Measurements from ENCODE around the gene LGALS7. TPM values are rescaled to one million over a fixed set of nuclear protein-coding genes. Genes with fewer than 3 reads are reported as not detected.

The LGALS7 gene
- total and polyA plus RNA-seq, 2 experiments from 2014 or later, result not detected

- in situ Hi-C loops (cut with MboI), result no loop called here
- no peaks in the 10 kb centered on the region for H3K9me3 ChIP-seq (ENCODE audit: low read depth)
Observed at GRCh38 chr19:38744298-38744681, 29.0 kb downstream of the LGALS7 start, which contains the start of gene CAPN12. Gene CAPN12 (minus strand): TSS chr19:38744474. CDS start chr19:38744165, 309 bp downstream.

GRCh38 chr19:38743394-38744297 is 29.7 kb downstream of the LGALS7 start:
- Histone ChIP-seq H2AFZ (no peak overlapping the region), H3F3A (ENCODE audit: insufficient read depth) (no peaks in the 10 kb centered on the region), H3K27me3 (replicated peaks; ENCODE audit: insufficient read depth) (no peaks in the 10 kb centered on the region), H3K9me3 (ENCODE audit: low read depth) (no peaks in the 10 kb centered on the region), H3K79me2 (ENCODE audit: insufficient read depth) (no peaks in the 10 kb centered on the region), H3K36me3 (ENCODE audit: low read depth) (no peaks in the 10 kb centered on the region), H3K9me2 (ENCODE audit: insufficient read depth) (no peaks in the 10 kb centered on the region), H3K4me2 (ENCODE audit: unreplicated experiment) (no peak overlapping the region), H3K27ac (no peak overlapping the region), H3K4me3 (no peak overlapping the region), H4K20me1 (ENCODE audit: insufficient read depth) (no peaks in the 10 kb centered on the region), H3K9ac (no peak overlapping the region), H3K4me1 (ENCODE audit: insufficient read depth) (no peaks in the 10 kb centered on the region)
- TF ChIP-seq EZH2phosphoT487 (IDR thresholded peaks at IDR 0.05; ENCODE audit: insufficient read depth, low read depth) (no peak), EZH2 (IDR thresholded peaks at IDR 0.05; ENCODE audit: insufficient read depth, poor library complexity, severe bottlenecking) (no peak)
- in situ Hi-C loops (cut with MboI), result no loop called here
- DNase-seq, result no peak
- WGBS, 2 experiments (ENCODE audit: low coverage in 1 of 2, low lambda C conversion rate in 2 of 2, missing lambda C conversion rate in 2 of 2), result 46 to 48% methylated on average over 17 to 20 of the region's 20 CpGs

More at GRCh38 chr19:38744298-38744681, 29.0 kb downstream of the LGALS7 start, which contains the start of gene CAPN12:
- Histone ChIP-seq H2AFZ (no peak within 1 kb of the TSS), H3K36me3 (ENCODE audit: low read depth) (no peaks in the 10 kb centered on the region), H3K27ac (no peak within 1 kb of the TSS), H3K9ac (no peak within 1 kb of the TSS), H3K9me2 (ENCODE audit: insufficient read depth) (no peaks in the 10 kb centered on the region), H3F3A (ENCODE audit: insufficient read depth) (no peaks in the 10 kb centered on the region), H3K4me1 (ENCODE audit: insufficient read depth) (no peaks in the 10 kb centered on the region), H3K27me3 (replicated peaks; ENCODE audit: insufficient read depth) (no peaks in the 10 kb centered on the region), H3K79me2 (ENCODE audit: insufficient read depth) (no peaks in the 10 kb centered on the region), H4K20me1 (ENCODE audit: insufficient read depth) (no peaks in the 10 kb centered on the region), H3K4me2 (ENCODE audit: unreplicated experiment) (no peak within 1 kb of the TSS), H3K4me3 (no peak within 1 kb of the TSS)
- WGBS, 2 experiments (ENCODE audit: low coverage in 1 of 2, low lambda C conversion rate in 2 of 2, missing lambda C conversion rate in 2 of 2), result 49 to 65% methylated on average over 7 to 10 of the region's 10 CpGs
- DNase-seq, result no peak
- TF ChIP-seq EZH2 (IDR thresholded peaks at IDR 0.05; ENCODE audit: insufficient read depth, poor library complexity, severe bottlenecking) (no peak), EZH2phosphoT487 (IDR thresholded peaks at IDR 0.05; ENCODE audit: insufficient read depth, low read depth) (no peak)

GRCh38 chr19:38742906-38743305 is 30.4 kb downstream of the LGALS7 start:
- Histone ChIP-seq H3K9me2 (ENCODE audit: insufficient read depth) (no peaks in the 10 kb centered on the region), H3F3A (ENCODE audit: insufficient read depth) (no peaks in the 10 kb centered on the region), H3K9me3 (ENCODE audit: low read depth) (no peaks in the 10 kb centered on the region), H3K4me2 (ENCODE audit: unreplicated experiment) (no peak overlapping the region), H3K9ac (no peak overlapping the region), H3K36me3 (ENCODE audit: low read depth) (no peaks in the 10 kb centered on the region), H3K4me3 (no peak overlapping the region), H3K4me1 (ENCODE audit: insufficient read depth) (no peaks in the 10 kb centered on the region), H2AFZ (no peak overlapping the region), H3K27ac (no peak overlapping the region), H3K79me2 (ENCODE audit: insufficient read depth) (no peaks in the 10 kb centered on the region), H4K20me1 (ENCODE audit: insufficient read depth) (no peaks in the 10 kb centered on the region), H3K27me3 (replicated peaks; ENCODE audit: insufficient read depth) (no peaks in the 10 kb centered on the region)
- TF ChIP-seq EZH2 (IDR thresholded peaks at IDR 0.05; ENCODE audit: insufficient read depth, poor library complexity, severe bottlenecking) (no peak), EZH2phosphoT487 (IDR thresholded peaks at IDR 0.05; ENCODE audit: insufficient read depth, low read depth) (no peak)
- in situ Hi-C loops (cut with MboI), result no loop called here
- 87 to 91% methylated on average over 5 to 6 of the region's 6 CpGs for WGBS, 2 experiments (ENCODE audit: low coverage in 1 of 2, low lambda C conversion rate in 2 of 2, missing lambda C conversion rate in 2 of 2)
- no peak for DNase-seq

GRCh38 chr19:38742296-38742695 is 31.0 kb downstream of the LGALS7 start:
- Histone ChIP-seq H3K27me3 (replicated peaks; ENCODE audit: insufficient read depth) (no peaks in the 10 kb centered on the region), H3K9me2 (ENCODE audit: insufficient read depth) (no peaks in the 10 kb centered on the region), H3K4me3 (no peak overlapping the region), H4K20me1 (ENCODE audit: insufficient read depth) (no peaks in the 10 kb centered on the region), H3K36me3 (ENCODE audit: low read depth) (no peaks in the 10 kb centered on the region), H3K4me2 (ENCODE audit: unreplicated experiment) (no peak overlapping the region), H2AFZ (no peak overlapping the region), H3K9me3 (ENCODE audit: low read depth) (no peaks in the 10 kb centered on the region), H3K27ac (no peak overlapping the region), H3K79me2 (ENCODE audit: insufficient read depth) (no peaks in the 10 kb centered on the region), H3K9ac (no peak overlapping the region), H3F3A (ENCODE audit: insufficient read depth) (no peaks in the 10 kb centered on the region), H3K4me1 (ENCODE audit: insufficient read depth) (no peaks in the 10 kb centered on the region)
- DNase-seq, result no peak
- no peak for TF ChIP-seq EZH2phosphoT487 (IDR thresholded peaks at IDR 0.05; ENCODE audit: insufficient read depth, low read depth)
- TF ChIP-seq EZH2 (IDR thresholded peaks at IDR 0.05; ENCODE audit: insufficient read depth, poor library complexity, severe bottlenecking), result no peak
- in situ Hi-C loops (cut with MboI), result no loop called here
- WGBS, 2 experiments (ENCODE audit: low coverage in 1 of 2, low lambda C conversion rate in 2 of 2, missing lambda C conversion rate in 2 of 2), result 91 to 93% methylated on average over 9 of the region's 9 CpGs
